ENCODE measurements around the gene BCAS3.

The BCAS3 gene

DNA sequence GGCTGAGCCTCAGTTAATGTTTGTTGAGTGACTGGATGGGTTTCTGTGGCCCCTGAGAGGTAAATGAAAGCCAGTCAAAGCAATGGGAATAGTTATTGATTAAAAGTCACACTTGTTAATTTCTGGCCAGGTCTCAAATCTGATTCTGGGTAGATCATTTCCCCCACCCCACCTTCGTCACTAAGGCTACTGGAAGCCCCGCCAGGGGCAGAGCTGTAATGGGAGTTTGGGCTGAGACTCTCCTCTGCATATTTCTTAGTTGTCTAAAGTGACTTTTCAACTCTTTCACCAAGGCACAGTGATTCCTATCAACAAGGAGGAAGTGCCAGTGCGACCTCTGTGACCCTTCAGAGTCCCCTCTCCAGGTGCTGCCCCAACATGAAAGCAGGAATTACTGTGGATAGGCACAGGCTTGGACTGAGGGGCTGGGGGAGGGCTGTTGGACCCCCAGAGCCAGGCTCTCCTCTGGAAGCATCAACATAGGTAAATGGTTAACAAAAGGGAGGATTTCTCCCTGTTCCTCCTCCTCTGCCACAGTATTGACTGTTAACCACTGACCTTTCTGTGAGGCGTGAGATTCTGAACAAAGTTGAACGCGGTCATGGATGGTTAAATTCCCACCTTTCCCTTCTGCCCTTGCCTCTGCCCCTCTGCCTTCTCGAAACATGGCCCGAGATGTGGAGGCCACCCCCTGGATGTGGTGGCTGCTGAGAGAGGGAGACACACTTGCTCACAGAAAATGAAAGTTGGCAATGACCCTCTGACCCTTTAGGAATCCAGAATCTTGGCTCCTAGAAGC is 701.2 kb downstream of the BCAS3 start:
- DNase-seq, result no peak

DNA sequence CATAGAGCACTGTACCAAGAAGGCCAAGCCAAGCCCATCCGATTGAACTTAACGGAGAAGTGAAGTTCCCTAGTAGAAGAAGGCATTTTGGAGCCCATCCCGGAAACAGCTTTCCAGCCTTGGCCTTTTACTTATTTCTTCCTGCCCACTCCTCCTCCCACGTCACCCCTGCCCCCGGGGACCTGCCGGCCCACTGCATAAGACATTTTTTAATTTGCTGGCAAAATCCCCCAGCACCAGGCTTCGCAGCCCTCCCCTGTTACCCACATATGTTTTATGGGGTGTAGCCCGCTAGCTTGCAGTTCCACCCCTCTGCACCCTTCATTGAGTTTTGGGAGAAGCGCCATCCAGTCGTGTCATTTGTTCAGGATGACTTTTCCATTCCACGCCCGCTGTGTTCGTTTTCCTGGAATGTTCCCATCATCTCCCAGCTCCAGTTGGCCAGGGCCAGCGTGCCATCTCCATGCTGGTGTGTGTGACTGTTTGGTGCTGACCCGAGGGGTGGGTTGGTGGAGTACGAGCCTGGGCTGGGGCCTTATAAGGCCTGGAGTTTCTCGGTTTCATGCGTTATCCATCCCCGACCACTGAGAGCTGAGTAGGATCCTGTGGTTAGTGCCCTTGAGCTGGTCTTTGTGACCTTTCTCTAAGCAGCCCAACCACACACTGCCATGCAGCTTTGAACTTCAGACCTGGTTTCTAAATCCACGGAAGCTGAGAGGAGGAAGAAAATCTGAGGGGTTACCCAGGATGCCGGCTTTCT is 702.0 kb downstream of the BCAS3 start:
- no peak for DNase-seq

DNA sequence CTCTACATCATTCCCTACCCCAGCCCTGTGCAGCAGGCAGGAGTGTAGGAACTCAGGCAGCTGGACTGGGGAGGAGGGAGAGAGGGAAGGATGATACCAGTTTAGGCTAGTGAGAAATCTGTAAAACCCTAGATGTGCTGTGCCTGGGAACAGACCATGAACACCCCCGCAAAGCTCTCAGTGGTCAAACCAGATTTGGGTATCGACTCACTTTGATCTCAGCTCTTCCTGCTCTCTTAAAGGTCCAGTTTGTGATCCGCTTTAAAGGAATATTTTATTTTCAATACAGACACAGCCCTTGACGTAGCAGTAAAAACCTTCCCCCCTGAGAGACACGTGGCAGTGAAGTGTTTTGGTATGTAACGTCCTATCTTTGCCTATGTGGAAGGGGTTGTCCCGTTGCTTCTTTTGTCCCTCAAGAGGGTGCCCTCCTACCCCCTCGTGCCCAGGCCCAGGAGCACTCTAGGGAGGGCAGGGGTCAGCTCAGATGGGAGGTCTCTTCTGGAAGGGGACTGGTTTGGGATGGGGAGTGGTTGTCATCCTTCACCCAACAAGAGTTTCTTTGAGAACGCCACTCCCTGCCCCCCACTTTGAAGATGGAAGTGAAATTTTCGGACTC is 702.7 kb downstream of the BCAS3 start:
- no peak for DNase-seq

DNA sequence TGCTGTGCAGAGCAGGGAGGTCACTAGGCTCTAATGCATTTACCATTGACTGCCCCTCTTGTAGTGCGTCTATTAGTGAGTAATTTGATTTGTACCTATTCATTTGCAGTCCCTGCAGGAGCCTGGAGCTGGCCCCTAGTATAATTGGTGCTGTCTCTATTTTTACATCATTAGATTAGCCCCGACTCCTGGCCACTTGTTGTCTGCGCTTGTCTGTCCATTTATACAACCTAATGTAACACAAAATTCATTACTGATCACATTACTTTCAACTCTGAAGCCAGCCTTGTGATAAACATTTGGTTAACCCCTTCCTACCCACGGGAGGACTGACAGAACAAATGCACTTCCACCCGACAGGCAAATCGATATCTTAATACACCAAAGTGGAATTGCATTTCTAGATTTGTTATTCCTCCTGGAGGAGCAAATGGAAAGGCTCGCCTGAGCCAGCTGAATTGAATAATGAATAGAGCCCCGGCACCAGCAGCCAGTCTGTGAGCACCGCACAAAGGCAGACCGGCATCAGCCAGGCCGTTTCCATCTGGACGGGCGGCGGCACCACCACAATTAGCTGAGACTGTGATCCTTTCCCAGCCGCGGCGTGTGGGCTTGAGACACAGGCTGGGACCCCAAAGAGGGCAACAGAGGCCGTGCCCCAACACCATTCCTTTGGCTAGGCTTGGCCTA is 703.3 kb downstream of the BCAS3 start:
- DNase-seq, result no peak

- no peak for DNase-seq
Observed at GRCh38 chr17:61381537-61381936, 703.9 kb downstream of the BCAS3 start.

- DNase-seq, result no peak
Observed at GRCh38 chr17:61382796-61383688, 705.4 kb downstream of the BCAS3 start.

DNA sequence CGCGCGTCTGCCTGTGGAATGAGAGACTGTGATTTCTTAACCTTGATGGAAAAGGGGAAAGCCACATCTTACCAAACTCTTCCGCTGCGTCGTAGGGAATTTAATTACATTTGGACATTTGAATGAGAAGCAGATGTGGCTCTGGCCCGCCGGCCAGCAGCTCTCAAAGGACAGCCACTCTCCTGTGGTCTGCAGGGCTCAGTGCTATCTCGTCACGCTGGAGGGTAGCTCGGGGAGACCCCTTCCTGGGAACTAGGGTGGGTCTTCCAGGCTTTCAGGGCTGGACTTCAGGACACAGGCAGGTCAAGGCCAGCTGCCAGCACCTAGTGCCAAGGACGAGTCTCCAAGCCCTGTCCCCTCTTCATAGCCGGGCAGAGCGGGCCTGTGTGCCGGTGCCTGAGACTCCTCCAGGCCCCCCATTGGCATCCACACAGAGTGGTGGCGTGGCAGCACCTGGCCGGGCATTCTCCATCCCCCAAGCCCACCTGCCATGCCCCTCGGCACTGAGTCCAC is 706.1 kb downstream of the BCAS3 start:
- peak; percentile 53 for DNase-seq

- peak; percentile 27 for DNase-seq
Observed at GRCh38 chr17:61384354-61384691, 706.7 kb downstream of the BCAS3 start.

GRCh38 chr17:61384692-61385576 is 707.3 kb downstream of the BCAS3 start:
- DNase-seq, result peak; percentile 50

DNA sequence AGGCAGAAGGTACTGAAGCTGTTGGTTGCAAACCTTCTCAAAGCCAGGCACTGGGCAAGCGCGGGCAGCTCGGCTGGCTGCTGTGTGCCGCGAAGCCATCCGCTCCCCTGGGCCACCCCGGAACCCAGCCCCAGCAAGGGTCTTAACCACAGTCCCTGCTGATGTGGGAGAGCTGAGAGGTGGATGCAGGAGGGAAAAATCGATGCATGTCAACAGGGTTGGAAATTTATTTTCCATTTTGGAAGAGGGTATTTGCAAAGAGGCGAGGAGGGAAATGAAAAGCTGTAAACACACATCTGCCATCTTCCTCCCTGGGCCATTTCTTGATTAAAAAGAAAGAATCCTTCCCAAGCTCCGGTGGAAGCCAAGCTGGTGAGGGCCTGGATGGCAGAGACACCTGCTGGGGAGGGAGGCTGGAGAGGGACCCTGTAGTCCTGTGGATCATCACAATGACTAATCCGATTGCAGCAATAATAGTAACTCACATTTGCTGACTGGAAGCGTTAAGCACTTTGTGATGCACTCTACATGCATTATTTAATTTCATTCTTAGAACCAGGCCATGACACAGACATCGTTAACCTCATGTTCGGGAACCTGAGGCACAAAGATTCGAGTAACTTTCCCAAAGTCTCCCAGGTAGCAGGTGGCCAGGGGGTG is 708.1 kb downstream of the BCAS3 start:
- DNase-seq, result no peak

- DNase-seq, result no peak
Observed at GRCh38 chr17:61386251-61386650, 708.6 kb downstream of the BCAS3 start.

GRCh38 chr17:61387011-61387410 is 709.4 kb downstream of the BCAS3 start:
- no peak for DNase-seq

DNA sequence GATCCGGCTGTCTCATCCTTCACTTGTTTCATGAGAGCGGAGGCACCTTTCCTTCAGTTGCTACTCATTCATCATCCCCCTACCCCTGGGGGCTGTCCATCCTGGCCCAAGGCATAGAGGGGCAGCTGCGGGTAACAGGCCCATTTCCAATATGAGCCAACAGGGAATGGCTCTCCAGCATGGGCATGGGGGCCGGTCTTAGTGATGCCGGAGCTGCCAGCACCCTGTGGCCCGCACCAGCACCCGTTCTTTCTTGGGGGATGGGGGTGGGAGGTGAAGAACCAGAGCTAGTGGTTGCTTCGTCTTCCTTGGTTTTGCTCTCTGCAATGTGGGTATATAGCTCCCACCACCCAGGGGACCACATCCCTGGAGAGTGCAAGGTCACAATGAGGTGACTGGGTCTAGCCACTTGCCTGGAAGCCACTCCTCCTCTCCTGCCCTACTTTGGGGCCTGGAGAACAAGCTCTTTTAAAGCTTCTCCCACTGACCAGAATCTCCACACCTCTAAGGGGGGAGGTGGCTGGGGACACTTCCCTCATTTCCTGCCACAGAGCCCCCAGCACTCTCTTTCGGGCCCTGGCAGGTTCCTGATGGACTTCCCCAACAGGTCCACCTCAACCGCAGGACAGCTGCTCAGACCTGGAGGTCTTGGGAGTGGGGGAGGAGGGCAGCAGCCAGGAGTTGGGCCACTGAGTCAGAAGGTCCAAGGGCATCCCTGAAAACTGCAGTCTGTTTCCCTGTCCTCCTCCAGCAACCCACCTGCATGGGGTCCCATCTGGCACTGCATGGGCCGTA is 710.1 kb downstream of the BCAS3 start:
- peak; percentile 11 for DNase-seq

DNA sequence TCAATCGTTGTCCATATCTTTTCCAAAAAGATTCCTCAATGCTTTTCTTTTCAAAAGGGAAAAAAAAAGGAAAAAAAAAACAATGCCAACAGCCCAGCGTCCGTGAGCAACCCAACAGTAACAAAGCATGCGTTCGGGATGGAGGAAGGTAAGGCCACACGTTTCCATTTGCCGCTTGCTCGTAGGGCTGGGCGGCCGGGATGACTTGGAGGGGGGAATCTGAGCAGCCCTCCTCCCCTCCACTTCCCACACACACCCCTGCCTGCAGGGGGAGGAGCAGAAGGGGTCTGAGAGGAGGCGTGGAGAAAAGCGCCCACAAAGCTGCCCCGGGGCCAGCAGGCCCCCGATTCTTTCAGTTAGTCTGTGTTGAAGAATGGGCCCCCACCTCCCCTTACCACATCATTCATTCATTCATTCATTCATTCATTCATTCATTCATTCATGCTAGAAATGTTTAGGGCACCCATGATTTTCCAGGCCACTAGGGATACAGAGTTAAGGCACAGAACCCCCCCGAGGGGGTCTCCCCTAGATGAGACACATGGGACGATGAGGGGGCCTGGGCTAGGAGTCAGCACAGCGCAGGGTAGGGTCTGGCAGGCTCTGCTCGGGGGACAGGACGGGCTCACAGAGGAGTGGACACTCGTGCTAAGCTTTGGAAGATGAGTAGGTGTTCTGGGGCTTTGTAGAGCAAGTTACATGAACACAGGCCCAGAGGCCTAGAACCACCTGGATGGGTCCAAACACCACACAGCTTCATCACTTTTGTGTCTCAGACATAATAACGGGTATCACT is 711.1 kb downstream of the BCAS3 start:
- peak; percentile 13 for DNase-seq

GRCh38 chr17:61389670-61390478 is 712.2 kb downstream of the BCAS3 start:
- peak; percentile 67 for DNase-seq

DNA sequence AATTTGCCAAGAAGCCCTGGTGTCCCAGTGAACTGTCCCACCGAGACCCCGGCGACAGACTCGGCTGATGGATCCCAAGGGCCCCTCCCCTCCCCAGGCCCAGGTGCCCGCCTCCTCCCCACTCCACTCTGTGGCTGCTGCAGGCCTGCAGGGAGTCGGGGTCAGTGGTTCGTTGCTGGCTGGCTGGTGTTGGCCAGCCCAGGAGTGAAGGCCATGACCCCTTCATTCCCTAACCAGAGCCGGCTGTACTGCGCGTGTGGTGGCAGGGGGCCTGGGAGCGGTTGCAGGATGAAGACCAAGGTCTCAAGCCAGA is 712.8 kb downstream of the BCAS3 start:
- DNase-seq, result peak; percentile 18

DNA sequence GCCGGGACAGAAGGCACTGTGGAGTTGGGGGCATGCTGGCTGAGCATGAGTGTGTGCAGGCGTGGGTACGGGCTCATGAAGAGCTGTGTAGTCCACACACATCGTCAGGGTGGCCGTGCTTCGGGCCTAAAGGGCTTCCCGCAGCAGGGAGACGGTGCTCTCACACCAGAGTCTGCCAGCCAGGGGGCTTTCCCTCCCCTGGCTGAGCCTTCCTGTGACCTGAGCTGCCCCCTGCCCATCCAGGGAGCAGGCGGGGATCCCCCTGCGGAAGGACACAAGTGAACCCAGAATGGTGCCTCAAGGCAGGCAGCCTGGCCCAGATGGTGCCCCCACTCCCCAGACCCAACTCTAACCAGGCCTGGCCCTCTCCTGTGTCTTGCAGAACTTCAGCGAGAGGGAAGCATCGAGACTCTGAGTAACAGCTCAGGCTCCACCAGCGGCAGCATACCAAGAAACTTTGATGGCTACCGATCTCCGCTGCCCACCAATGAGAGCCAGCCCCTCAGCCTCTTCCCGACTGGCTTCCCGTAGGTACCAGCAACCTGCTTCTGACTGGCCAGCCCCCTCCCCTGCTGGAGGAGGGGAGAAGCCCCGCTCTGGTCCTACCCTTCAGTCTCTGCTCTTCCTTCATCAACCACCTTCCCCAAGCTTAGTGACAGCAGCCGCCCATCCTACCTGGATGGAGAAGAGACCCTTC is 714.1 kb downstream of the BCAS3 start:
- DNase-seq, result no peak
